Stimulated activated CD4-positive, alpha-beta T cell treated with anti-CD3 and anti-CD28 coated beads, Interleukin-1b, Interleukin-23, amount 100 ng/mL, for 4 hours (primary cell): Measurements from ENCODE around the gene MRPL40.
"Not testable (repeated sequence)": the region's sequence is repeated elsewhere in the genome, so short reads cannot be mapped to it uniquely, and the experiment has no call there.

Source experiments
- DNase-seq, 2 donors: peaks; one replicate each; pipeline ENCODE4 v3.0.0-alpha.2; 2020; ENCODE audit warnings: low read depth in 2 of 2

The MRPL40 gene

DNA sequence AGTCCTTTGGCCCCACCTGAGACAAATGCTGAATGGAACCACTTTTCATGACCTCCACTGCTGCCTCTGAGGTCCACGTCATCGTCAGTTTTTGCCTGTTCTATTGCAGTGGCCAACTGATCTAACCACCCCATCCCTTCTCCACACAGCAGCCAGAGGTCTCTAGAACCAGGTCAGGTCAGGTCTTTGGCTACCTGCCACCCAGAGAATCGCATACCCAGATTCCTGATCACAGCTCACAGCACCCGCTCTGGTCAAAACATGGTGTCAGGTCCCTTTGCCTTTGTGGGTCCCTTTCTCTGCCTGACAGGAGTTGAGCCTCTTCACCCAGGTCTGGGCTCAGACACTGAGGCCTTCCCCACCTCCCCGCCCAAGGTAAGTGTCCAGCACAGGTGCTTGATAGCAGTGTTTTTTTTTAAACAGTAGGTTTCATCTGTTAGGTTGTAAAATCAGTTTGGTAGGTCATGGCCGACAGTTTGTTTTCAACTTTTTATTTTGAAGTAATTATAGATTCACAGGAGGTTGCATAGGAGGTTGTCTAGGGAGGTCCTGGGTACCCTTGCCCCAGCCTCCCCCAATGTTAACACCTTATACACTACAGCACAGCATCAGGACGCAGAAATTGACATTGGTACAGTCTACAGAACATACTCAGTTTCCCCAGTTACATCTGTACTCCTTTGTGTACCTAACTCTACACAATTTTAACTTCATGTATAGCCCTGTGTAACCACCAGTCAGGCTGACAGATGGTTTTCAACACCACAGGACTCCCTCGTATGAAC is 8.3 kb downstream of the MRPL40 start:
- DNase-seq: no peak

DNA sequence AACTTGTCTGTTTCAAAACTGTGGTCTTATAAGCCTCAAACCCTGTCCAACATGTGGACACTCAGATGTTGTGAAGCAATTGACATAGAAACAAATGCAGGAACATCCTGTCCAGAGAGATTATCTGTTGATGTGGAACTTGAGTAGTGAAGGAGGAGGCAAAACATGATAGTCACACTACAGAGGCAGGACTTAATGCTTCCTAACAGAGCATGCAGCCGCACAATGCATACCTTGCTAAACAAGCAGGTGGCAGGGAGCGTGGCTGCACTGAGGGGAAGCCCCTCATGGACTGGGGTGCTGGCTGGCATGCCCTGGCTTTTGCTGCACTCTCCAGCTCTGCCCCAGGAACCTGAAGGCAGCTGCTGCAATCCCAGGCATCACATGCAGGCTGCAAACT is 9.8 kb downstream of the MRPL40 start:
- DNase-seq: no peak

DNA sequence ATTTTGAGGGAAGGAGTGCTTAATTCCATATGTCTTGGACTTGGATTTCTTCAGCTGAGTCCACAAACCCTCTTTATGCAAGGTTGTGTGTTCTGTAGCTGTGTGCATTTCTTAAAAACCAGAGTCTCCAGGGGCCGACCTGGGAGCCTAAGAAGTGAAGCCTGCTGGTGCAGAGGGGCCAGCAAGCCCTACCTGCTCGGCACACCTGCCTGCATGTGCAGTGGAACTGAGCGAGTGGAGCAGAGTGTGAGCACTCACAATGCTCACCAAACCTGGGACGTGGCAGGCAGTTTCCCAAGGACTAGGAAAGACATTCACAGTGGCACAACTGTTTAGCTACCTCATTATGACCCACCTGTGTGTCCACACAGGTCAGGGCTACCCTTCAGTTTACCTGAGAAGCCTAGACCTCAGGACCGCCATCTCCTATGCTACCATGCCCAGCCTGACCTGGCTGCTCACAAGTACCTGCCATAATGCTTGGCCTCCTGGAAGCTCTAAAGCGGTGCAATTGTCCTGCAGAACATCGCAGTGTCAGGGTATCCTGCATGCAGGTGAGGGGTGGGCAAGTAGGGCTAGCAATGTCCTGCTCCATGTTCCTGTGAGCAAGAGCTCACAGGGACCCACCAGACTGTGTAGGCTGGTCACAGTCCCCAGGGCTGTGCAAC is 11.3 kb downstream of the MRPL40 start:
- DNase-seq: no peak

DNA sequence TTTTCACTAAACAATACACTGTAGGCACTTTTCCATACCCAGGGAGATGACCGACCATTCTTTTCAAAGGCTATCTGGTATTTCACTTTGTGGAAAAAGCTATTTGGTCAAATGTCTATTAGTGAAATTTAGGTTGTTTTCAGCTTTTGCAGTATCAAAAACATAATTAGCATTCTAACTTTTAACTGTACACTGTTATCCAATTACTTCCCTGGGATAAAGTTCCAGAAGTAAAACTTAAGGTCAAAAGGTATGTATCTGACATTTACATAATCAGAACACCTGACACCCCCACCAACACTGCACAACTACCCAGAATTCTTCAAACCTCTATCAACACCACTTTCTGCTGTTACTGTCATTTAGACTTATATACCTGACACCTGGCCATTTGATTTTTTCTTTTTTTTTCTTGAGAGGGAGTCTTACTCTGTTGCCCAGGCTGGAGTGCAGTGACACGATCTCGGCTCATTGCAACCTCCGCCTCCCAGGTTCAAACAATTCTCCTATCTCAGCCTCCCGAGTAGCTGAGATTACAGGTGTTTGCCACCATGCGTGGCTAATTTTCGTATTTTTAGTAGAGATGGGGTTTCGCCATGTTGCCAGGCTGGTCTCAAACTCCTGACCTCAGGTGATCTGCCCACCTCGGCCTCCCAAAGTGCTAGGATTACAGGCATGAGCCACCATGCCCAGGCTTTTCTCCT is 13.1 kb downstream of the MRPL40 start:
- DNase-seq: not testable (repeated sequence)

DNA sequence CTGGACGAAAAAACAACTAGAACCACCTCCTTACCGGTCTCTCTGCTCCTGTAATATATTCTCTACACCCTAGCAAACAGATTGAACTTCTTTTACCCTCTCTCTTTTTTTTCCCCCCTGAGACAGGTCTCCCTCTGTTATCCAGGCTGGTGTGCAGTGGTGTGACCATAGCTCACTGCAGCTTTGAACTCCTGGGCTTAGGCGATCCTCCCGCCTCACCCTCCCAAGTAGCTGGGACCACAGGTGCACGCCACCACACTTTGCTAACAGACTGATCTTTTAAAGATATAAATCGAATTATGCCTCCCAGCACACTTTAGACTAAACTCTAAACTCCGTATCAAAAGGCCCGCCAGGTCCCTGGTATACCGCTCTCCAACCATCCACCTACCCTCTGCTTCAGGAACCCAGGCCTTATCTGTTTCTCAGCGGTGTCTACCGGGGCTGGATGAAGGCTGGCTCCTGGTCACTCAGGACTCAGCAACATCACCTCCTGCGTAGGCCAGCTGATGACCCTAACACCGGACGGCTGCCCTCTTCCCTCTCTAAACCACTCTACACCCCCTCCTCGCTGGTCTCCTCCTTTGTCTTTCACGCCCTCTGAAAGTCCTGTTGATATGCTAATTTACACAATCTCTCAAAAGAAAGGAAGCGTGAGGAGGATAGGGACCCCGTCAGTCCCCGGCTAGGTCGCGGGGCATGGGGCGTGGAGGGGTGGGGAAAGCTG is 14.4 kb downstream of the MRPL40 start:
- no peak for DNase-seq

DNA sequence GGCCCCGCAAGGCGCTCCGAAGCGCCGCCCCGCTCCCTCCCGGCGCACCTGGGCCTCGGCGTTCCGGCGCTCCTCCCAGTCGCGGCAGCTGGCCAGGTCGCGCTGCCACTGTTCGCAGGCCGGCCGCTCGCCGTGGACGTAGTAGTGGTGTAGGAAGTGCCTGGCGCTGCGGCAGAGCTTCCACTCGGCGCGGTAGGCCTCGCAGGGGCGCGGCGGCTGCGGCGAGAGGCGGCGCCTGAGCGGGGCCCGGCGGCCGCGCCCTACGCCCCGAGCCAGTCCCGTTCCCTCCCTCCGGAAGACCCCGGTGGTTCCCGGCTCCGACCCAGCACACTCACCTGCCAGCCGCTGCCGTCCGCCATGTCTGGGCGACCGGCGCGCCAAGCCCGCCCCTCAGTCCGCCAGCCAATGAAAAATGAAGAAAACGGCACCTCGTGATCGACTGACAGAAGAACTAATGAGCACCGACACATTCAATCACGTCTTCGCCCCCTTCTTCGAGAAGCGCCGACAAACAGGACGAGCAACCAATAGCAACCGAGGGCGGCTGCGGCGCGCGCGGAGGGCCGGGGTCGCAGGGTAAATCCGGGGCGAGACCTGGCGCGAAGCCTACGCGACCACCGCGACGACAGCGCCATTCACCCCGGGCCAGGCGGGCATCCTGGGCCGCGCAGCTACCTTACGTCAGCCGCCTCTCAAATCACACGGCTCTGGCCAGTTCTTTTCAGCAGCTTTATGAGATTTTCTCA is 15.2 kb downstream of the MRPL40 start, which contains the start of gene C22orf39:
Gene C22orf39 (minus strand): TSS at position 382 of the 746 bp plus-strand sequence. CDS start 23 bp downstream, at position 359.
- peak; percentile 73 to 82 for DNase-seq

DNA sequence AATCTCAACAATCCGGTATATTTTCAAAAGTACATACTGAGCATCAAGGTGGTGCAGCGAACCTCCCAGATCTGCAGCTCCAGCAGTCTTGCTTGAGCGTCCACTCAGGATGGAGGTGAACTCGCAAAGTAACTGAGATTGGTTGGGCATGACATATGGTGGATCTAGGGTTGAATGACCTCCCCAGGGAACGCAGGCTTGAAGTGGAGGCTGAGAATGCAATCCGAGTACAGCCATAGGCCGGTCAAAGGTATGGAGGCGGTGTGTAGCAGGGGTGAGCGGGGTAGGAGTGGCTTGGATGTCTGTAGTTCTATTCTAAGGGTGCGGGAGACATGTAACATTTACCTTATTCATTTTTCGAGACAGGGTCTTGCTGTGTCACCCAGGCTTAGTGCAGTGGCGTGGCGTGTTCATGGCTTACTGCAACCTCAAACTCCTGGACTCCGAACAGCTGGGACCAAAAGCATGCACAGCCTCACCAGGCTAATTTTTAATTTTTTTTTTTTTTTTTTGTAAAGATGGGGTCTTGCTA is 15.8 kb downstream of the MRPL40 start:
- no peak for DNase-seq

DNA sequence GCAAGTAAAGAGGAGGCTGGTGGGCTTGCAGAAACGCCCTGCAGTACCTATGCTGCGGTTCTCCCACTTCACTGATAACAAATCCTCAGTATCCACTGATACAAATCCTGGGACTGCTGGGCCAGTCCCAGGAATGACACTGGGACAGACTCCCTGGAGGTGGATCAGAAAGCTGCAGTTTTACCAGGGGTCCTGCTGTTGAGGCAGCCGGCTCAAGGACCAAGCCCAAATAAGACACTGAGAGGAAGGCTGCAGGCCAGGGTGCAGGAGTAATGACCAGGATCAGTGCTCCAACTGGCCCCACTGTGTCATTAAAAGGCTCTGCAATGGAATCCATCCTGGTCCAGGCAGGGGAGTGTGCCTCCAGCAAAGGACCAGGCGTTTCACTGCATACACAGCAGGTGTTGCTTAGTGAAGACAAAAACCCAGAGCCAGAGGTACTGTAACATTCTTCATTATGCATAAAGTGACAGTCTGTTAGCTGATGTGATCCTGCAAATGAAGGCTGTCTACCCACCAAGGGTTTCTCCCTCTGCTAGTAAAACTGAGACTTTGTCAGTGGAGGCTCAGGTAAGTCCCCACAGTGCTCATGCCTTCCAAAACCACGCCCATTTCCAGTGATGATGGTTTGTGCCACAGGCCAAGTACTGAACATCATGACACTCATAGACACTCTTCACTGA is 16.5 kb downstream of the MRPL40 start:
- peak in 1 of 2 donors; percentile 24 for DNase-seq

DNA sequence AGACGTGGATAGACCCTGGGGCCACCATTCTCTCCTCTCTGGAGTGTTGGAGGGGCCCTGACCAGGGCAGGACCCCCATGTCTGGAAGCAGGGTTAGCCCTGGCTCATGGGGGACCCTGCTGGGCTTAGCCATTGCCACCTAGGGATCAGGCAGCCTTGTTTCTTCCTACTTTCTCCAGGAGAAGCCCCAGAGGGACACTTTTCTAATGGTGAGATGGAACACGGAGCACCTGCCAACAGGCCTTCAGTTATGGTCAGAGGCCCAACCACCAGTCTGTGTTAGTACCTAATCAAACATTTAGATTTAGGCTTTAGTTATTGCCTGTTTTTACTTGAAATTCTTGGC is 17.1 kb downstream of the MRPL40 start:
- no peak for DNase-seq

DNA sequence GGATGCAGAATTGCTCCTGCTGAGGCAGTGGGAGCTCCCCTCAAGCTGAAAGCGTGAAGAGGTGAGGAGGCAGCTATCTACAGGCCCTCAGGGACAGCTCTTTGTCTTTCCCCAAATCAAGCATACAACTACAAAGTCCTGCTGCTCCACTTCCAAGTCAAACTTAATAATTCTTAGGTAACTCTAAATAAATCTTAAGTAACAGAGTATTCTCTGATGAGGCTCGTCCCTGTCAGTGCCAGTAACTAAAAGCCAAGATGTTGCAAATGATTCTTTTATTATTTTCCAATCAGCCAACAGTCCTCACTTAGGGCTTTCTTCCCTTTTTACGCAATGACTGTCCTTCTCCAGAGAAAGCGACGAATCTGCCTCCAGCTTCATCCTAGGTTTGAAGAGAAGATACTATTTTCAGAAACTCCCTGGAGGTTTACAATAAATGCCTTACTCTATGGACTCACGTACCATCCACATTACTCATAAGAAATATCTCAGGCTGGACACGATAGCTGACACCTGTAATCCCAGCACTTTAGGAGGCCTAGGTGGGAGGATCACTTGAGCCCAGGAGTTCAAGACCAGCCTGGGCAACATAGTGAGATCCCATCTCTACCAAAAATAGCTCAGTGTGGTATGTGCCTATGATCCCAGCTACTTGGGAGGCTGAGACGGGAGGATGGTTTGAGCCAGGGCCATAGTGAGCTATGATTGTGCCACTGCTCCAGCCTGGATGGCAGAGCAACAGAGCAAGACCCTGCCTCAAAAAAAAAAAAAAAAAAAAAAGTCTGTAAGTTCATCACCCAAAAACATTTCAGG is 18.2 kb downstream of the MRPL40 start:
- DNase-seq: no peak

DNA sequence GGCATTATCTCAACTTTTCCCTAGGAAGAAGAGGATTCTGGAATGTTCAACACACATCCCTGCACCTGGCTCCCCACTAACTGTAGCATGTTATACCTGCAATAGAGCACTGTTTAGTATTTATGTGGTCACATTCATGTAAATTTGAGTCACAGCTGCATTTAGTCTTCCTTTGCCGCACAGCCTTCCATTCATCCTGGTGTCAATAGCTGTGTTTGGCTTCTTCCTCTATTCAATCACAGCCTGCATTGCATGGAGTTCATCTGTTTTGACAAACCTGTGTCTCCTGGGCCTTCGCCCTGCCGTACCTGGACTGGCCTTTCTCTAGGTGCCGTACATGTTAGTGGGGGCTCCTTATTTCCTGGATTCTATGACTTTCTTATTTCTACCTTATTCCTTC is 19.2 kb downstream of the MRPL40 start:
- no peak for DNase-seq

DNA sequence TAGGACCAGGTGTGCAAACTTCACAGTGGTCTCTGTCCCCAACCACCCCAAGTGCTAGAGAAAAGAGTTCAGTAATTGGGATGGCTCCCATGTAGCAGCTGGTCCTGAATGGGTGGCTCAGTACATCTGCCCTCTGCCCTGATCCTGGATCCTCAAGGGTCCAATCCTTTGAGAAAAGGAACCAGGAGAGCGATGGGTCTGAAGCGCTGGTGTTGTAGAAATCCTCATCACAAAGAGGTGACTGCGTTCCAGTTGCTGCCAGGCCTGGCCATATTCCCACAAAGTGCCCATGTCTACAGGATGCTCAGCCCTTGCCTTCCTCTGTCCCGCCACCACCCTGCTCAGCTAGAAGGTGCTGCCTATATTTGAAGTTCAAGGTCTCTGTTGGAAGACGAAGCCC is 21.4 kb downstream of the MRPL40 start:
- DNase-seq: no peak

DNA sequence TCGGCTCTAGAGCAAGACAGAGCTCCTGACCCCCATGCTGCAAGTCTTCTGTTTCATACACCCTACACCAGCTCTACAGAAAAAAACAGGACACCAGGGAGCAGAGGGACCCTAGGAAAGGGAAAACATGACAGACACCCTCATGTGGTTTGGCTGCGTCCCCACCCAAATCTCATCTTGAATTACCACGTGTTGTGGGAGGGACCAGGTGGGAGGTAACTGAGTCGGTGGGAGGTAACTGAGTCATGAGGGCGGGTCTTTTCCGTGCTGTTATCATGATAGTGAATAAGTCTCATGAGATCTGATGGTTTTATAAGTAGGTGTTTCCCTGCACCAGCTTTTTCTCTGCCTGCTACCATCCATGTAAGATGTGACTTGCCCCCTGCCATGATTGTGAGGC is 21.8 kb downstream of the MRPL40 start:
- no peak for DNase-seq

DNA sequence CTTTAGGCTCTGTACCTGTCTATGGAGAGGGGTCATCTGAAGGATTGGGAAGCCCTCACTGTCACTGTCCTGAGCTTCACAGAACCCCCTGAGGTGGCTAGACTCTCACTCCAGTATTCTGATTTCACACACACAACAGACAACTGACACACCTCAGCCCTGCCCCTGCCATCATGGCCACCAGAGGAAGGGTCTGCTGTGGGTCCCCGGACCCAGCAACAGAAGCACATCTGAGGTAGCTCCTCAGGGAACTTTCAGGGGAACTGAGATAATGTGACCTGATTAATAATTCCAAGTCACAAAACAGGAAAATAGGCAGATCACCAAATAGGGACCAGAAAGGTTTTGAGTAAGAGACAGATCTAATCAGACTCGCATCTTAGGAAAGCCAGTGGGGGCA is 22.7 kb downstream of the MRPL40 start:
- DNase-seq: no peak

DNA sequence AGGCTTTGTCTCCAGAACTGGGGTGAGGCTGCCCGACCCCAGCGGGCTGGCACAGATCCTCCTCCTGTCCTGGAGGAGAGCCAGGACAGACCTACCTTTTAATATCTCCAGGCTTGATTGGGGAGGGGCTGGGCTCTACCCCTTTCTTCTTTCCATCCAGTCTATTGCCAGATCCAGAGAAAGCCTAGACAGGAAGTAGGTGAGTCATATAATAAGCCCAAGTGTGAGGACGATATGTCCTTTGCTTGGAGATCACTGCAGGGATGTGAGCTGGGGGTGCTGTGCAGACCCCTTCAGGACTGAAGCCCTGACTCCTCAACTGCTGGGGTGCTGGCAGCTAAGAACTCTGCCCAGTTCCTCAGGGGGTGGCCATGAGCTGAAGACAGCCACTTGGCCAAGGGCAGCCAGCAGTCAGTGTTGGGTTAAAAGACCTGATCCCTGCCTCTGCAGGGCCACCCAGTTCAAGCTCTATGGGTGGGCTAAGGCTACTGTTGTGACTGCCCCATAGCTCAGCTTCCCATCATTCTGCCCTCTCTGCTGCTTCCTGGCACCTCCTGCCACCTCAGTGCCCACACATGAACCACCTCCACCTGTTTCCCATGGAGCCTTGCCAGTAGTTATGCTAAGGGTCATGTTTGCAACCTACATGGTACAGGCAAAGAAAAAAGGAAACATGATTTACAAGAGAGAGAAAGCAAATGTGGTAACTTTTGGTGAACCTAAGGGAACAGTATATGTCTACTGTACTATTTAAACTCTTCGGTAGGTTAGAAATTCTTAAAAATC is 23.4 kb downstream of the MRPL40 start:
- no peak for DNase-seq

DNA sequence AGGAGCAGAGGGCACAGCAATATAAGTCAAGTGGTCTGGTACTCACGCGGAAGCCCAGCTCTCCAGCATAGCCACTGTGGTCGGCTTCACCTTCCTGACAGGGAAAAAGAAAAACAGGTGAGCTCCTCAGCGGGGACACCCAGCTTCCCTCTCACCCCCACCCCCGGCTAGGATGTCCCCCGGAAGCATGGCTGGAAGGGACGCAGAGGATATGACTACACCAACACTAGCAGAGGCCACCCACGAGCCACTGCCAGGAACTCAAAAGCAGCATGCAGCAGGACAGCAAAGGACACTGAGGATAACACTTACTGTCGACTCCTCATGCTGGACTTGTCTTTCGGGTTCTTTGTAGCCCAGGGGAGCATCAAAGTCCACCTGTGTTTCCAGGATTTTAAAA is 24.2 kb downstream of the MRPL40 start:
- no peak for DNase-seq

DNA sequence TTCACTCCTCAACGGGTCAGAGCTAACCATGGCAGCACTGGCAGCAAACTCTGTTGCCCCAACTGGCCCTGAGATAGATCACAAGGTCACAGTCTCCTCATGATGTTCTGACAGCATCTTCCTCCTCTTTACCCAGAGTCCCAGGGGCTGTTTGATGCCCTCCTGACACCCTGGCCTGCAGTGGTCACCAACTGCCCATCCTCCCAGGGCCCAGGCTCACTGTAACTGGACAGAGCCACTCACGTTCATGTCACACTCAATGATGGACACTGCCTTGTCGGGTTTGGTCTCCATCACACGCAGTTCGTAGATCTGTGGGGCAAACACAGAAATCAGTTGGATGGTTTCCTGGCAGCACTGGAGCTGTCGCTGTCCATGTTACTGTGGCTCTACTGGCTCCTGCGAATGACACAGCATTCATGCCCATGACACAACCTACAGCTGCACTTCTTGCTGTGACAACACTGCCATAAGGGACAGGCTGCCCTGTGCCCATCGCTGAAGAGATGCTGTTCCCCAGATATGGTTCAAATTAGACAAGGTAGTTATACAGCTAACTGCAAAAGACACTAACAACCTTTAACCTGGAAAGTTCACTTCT is 25.6 kb downstream of the MRPL40 start:
- no peak for DNase-seq

DNA sequence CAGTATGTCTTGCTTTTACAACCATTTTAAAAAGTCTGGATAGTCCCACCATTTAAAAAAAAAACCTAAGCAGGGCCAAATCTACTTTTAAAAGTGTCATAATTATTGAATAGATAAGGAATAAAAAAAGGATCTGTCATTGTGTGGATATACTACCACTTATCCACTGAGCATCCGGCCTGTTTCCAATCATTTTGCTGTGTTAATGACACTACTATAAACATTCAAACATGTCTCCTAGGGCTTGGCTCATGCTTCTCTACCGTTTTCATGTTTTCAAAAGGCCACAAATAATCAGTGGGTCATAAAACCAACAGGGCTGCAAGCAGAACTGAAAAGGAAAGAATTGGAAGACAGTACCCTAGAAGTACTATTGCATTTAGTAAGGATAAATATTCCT is 27.7 kb downstream of the MRPL40 start:
- no peak for DNase-seq

DNA sequence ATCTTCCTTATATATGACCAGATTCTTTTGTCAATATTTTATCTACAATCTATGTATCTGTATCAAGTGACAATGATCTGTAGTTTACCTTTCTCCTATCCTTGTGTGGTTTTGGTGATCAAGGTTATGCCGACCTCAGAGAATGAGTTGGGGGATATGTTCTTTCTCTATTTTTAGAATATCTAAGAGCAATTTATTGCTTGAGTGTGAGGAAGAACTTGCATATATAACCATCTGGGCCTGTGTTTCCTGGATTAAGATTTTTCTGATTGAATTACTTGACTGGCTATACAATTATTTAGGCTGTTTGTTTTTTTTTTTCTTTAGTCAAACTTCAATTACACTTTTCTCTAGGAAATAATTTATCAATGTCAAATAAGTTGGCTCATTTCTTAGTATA is 29.2 kb downstream of the MRPL40 start:
- no peak for DNase-seq
